ENCODE results near the gene GGACT.

Gene GGACT

DNA sequence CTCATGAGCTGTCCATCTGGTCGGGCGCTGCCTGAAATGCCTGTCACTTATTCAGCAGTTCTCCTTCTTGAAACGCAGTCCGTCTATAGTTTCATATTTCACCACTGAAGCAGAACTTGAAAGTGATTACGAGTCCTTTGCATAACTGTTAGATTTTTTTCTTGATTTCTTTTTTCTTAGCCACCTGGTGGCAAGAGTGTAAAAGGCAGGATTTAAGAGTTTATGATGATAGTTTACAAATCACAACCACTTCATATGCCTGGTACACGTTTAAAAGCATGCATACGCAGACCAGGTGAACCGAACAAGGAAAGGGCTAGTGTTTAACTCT is 45.8 kb downstream of the GGACT start:
- H3K9ac ChIP-seq (ENCODE audit: low read depth in 1 of 2, low read length in 2 of 2) = no peak overlapping the region
- H3K4me3 ChIP-seq (ENCODE audit: low read length in 2 of 2) = no peak overlapping the region
- H3K4me1 ChIP-seq (ENCODE audit: control insufficient read depth in 2 of 2, insufficient read depth in 2 of 2, low read length in 2 of 2) = no peaks in the 10 kb centered on the region
- H3K9me3 ChIP-seq (ENCODE audit: control insufficient read depth in 2 of 2, low read length in 2 of 2) = no peaks in the 10 kb centered on the region
- no peak overlapping the region for H3K27ac ChIP-seq (ENCODE audit: low read depth in 2 of 2, low read length in 2 of 2)
- no peaks in the 10 kb centered on the region for H3K36me3 ChIP-seq (ENCODE audit: control insufficient read depth in 2 of 2, insufficient read depth in 2 of 2, low read length in 2 of 2)
- H3K27me3 ChIP-seq (ENCODE audit: control insufficient read depth in 2 of 2, insufficient read depth in 2 of 2, low read length in 2 of 2) = no peaks in the 10 kb centered on the region

DNA sequence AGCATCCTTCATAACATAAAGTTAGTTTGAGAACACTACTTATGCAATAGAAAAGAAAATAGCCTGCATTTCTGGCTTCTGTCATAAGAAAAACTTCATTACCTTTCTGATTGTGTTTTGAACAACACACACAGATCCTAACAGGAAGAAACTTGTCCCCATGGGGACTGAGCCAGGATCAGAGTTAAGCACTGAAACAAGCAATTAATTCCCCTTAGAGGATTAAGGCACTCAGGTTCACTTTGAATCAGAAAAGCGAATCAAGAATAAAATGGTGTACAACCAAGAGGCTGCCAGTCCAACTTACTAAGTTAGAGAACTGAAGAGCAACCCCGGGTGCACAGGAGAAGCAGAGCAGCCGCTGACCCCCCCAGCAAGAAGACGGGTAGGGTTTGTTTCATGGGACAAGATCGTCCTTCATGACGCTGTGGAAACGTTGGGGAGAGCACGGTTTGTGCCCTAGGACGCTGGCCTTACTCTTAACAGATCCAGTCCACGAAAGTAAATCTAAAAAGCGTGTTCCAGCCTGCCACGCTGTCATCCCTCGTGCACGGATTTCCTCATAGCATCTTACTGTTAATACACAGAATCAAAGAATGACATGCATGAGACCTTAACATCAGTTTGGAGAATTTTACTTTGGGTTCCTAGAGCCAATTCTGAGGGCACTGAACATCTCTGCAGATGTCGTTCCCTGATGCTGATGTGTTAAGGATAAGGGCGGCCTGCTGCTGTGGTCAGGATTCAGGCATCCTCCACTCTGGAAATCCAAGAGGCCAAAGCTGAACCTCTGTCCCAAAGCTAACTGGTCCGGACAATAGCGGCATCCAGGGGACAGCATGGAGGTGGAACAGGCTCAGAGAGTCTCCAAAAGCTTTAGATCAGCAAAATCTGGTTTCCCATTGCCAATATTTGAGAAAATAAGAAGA is 46.4 kb downstream of the GGACT start:
- no peaks in the 10 kb centered on the region for H3K36me3 ChIP-seq (ENCODE audit: control insufficient read depth in 2 of 2, insufficient read depth in 2 of 2, low read length in 2 of 2)
- H3K9ac ChIP-seq (ENCODE audit: low read depth in 1 of 2, low read length in 2 of 2) = no peak overlapping the region
- H3K9me3 ChIP-seq (ENCODE audit: control insufficient read depth in 2 of 2, low read length in 2 of 2) = no peaks in the 10 kb centered on the region
- H3K4me3 ChIP-seq (ENCODE audit: low read length in 2 of 2) = no peak overlapping the region
- H3K27me3 ChIP-seq (ENCODE audit: control insufficient read depth in 2 of 2, insufficient read depth in 2 of 2, low read length in 2 of 2) = no peaks in the 10 kb centered on the region
- H3K4me1 ChIP-seq (ENCODE audit: control insufficient read depth in 2 of 2, insufficient read depth in 2 of 2, low read length in 2 of 2) = no peaks in the 10 kb centered on the region
- no peak overlapping the region for H3K27ac ChIP-seq (ENCODE audit: low read depth in 2 of 2, low read length in 2 of 2)

DNA sequence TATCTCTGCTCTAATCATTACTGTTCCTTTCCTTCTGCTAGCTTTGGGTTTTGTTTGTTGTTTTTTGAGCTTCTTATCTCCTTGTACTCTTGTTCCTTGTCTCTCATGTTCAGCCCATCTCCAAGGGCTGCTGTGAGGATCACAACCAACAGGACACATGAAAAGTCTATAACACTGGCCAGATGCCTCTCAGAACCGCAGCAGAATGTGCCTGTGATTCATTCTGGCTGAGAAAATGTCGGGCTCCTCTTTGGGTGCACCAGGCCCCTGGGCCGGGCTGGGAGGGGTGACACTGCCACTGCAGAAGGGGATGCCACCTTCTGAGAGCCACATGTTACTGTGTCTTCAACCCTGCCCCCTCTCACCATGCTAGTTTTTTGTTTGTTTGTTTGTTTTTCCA is 48.0 kb downstream of the GGACT start:
- Histone ChIP-seq H3K9ac (ENCODE audit: low read depth in 1 of 2, low read length in 2 of 2) (no peak overlapping the region), H3K27me3 (ENCODE audit: control insufficient read depth in 2 of 2, insufficient read depth in 2 of 2, low read length in 2 of 2) (no peaks in the 10 kb centered on the region), H3K9me3 (ENCODE audit: control insufficient read depth in 2 of 2, low read length in 2 of 2) (no peaks in the 10 kb centered on the region), H3K4me3 (ENCODE audit: low read length in 2 of 2) (no peak overlapping the region), H3K27ac (ENCODE audit: low read depth in 2 of 2, low read length in 2 of 2) (no peak overlapping the region), H3K36me3 (ENCODE audit: control insufficient read depth in 2 of 2, insufficient read depth in 2 of 2, low read length in 2 of 2) (no peaks in the 10 kb centered on the region), H3K4me1 (ENCODE audit: control insufficient read depth in 2 of 2, insufficient read depth in 2 of 2, low read length in 2 of 2) (no peaks in the 10 kb centered on the region)

DNA sequence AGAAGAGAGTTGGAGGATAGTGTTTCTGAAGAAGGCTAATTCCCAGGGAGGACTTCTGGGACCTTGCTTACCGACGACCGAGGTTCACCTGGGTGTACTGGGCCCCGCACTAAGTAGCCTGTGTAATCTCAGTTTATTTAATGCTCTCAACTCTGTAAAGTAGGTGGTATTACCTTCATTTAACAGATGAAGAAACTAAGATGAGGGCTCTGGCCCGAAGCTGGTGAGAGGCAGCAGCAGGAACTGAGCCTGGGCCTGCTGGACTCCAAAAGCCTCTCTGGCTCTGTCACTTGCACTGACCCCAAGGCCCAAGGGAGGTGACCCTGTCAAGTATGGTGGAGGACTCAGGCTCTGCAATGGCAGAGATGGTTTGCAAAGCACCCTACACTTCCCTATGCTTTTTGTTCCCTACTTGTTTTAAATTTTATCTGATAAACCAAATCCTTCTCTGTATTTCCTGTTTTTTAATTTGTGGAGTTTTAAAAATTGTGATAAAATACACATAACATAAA is 50.6 kb downstream of the GGACT start:
- Histone ChIP-seq H3K36me3 (ENCODE audit: control insufficient read depth in 2 of 2, insufficient read depth in 2 of 2, low read length in 2 of 2) (no peaks in the 10 kb centered on the region), H3K4me3 (ENCODE audit: low read length in 2 of 2) (no peak overlapping the region), H3K9me3 (ENCODE audit: control insufficient read depth in 2 of 2, low read length in 2 of 2) (no peaks in the 10 kb centered on the region), H3K27ac (ENCODE audit: low read depth in 2 of 2, low read length in 2 of 2) (no peak overlapping the region), H3K27me3 (ENCODE audit: control insufficient read depth in 2 of 2, insufficient read depth in 2 of 2, low read length in 2 of 2) (no peaks in the 10 kb centered on the region), H3K4me1 (ENCODE audit: control insufficient read depth in 2 of 2, insufficient read depth in 2 of 2, low read length in 2 of 2) (no peaks in the 10 kb centered on the region), H3K9ac (ENCODE audit: low read depth in 1 of 2, low read length in 2 of 2) (no peak overlapping the region)

DNA sequence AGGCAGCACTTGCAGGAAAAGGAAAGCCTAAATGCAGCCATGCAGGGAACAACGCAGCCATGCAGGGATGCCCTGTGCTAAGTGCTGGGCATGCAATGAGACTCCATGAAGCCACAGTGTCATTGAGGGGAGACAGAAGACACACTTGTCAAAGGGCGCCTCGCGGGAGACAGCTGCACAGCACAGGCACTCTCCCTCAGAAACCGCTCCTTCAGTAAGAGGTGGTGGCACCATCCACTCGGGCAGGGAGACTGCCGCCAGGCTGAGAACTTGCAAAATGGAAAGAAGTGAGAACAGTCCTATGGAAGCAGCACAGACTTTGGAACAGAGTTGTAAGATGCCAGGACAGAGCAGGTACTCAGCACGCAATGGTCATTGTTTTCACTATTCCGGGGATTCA is 51.1 kb downstream of the GGACT start:
- Histone ChIP-seq H3K27me3 (ENCODE audit: control insufficient read depth in 2 of 2, insufficient read depth in 2 of 2, low read length in 2 of 2) (no peaks in the 10 kb centered on the region), H3K9me3 (ENCODE audit: control insufficient read depth in 2 of 2, low read length in 2 of 2) (no peaks in the 10 kb centered on the region), H3K27ac (ENCODE audit: low read depth in 2 of 2, low read length in 2 of 2) (no peak overlapping the region), H3K4me1 (ENCODE audit: control insufficient read depth in 2 of 2, insufficient read depth in 2 of 2, low read length in 2 of 2) (no peaks in the 10 kb centered on the region), H3K36me3 (ENCODE audit: control insufficient read depth in 2 of 2, insufficient read depth in 2 of 2, low read length in 2 of 2) (no peaks in the 10 kb centered on the region), H3K4me3 (ENCODE audit: low read length in 2 of 2) (no peak overlapping the region), H3K9ac (ENCODE audit: low read depth in 1 of 2, low read length in 2 of 2) (no peak overlapping the region)

DNA sequence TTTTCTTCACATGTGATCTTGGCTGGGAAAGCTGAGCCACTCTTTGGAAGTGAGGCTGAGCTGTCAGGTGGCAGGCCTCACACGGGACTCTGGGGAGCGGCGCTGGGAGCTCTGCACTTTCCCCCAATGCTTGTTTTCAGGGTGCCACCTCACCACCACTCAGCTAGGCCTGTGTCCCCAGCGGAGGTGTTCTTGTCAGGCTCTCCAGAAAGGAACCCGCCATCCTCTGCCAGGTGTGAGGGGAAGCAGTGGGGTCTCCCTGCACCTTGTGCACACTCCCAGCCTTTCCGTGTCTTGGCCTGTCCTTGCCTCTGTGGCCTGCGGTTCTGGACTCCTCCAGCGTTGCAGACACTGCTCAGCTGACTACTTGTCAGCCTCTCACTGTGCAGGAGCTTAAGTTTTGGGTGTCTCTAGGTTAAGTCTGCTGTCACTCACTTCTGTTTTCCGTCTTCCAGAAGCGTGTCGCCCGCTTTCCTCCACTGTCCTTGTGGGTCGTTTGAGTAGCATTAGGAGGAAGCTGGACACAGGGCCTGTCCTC is 51.9 kb downstream of the GGACT start:
- Histone ChIP-seq H3K4me1 (ENCODE audit: control insufficient read depth in 2 of 2, insufficient read depth in 2 of 2, low read length in 2 of 2) (no peaks in the 10 kb centered on the region), H3K27ac (ENCODE audit: low read depth in 2 of 2, low read length in 2 of 2) (no peak overlapping the region), H3K4me3 (ENCODE audit: low read length in 2 of 2) (no peak overlapping the region), H3K36me3 (ENCODE audit: control insufficient read depth in 2 of 2, insufficient read depth in 2 of 2, low read length in 2 of 2) (no peaks in the 10 kb centered on the region), H3K9me3 (ENCODE audit: control insufficient read depth in 2 of 2, low read length in 2 of 2) (no peaks in the 10 kb centered on the region), H3K9ac (ENCODE audit: low read depth in 1 of 2, low read length in 2 of 2) (no peak overlapping the region), H3K27me3 (ENCODE audit: control insufficient read depth in 2 of 2, insufficient read depth in 2 of 2, low read length in 2 of 2) (no peaks in the 10 kb centered on the region)

DNA sequence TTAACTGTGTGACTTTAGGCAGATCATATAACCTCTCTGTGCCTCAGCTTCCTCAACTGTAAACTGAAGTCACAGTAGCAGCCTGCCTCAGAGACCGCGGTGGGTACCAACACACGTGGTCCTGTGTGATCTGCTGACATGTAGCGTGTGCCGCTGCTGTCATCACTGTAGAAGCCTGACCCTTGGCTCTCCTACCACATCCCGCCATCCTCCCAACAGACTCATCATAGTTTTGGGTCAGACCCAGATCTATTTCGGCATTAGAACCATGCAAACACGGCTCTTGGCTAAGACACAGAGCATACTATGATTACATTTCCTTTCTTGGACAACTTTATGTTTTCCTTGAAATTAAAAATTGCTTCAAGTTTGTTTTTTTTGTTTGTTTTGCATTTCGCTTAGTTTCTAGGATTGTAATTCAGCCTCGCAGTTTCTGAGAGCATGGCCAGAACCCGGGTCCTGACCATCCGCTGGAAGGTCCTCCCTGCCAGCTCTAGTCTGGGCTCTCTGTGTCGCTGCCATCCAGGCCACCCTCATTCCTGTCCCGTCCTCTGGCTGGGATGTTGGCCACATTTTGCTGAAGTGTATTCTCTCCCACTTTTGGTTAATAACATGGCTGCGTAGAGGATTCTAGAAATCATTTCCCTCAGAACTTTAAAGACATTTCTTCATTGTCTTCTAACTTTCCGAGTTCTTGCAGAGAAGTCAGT is 53.0 kb downstream of the GGACT start:
- Histone ChIP-seq H3K27me3 (ENCODE audit: control insufficient read depth in 2 of 2, insufficient read depth in 2 of 2, low read length in 2 of 2) (no peaks in the 10 kb centered on the region), H3K9me3 (ENCODE audit: control insufficient read depth in 2 of 2, low read length in 2 of 2) (no peaks in the 10 kb centered on the region), H3K9ac (ENCODE audit: low read depth in 1 of 2, low read length in 2 of 2) (no peak overlapping the region), H3K36me3 (ENCODE audit: control insufficient read depth in 2 of 2, insufficient read depth in 2 of 2, low read length in 2 of 2) (peaks cover 0 to 6% of the 10 kb centered on the region in 2 donors), H3K4me3 (ENCODE audit: low read length in 2 of 2) (no peak overlapping the region), H3K27ac (ENCODE audit: low read depth in 2 of 2, low read length in 2 of 2) (no peak overlapping the region), H3K4me1 (ENCODE audit: control insufficient read depth in 2 of 2, insufficient read depth in 2 of 2, low read length in 2 of 2) (no peaks in the 10 kb centered on the region)

DNA sequence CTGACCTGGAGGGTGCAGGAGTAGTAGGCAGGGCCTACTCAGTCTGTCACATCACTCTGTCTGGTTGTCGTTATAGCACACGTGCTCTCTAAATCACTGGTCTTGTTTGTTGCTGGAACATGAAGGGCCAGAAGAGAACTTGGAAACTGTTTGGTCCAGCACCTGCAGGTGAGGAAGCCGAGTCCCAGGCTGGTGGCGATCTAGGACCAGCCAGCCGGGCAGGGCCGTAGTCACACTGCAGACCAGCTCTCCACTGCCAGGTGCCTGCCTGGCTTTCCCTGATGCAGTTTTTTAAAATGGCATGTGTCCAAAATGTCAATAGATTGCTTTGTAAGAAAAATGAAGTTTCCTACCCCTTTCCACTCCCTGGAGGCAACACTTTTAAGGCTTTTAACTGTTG is 53.7 kb downstream of the GGACT start:
- Histone ChIP-seq H3K4me1 (ENCODE audit: control insufficient read depth in 2 of 2, insufficient read depth in 2 of 2, low read length in 2 of 2) (no peaks in the 10 kb centered on the region), H3K9me3 (ENCODE audit: control insufficient read depth in 2 of 2, low read length in 2 of 2) (no peaks in the 10 kb centered on the region), H3K27ac (ENCODE audit: low read depth in 2 of 2, low read length in 2 of 2) (no peak overlapping the region), H3K4me3 (ENCODE audit: low read length in 2 of 2) (no peak overlapping the region), H3K9ac (ENCODE audit: low read depth in 1 of 2, low read length in 2 of 2) (no peak overlapping the region), H3K36me3 (ENCODE audit: control insufficient read depth in 2 of 2, insufficient read depth in 2 of 2, low read length in 2 of 2) (peaks cover 0 to 12% of the 10 kb centered on the region in 2 donors), H3K27me3 (ENCODE audit: control insufficient read depth in 2 of 2, insufficient read depth in 2 of 2, low read length in 2 of 2) (no peaks in the 10 kb centered on the region)

DNA sequence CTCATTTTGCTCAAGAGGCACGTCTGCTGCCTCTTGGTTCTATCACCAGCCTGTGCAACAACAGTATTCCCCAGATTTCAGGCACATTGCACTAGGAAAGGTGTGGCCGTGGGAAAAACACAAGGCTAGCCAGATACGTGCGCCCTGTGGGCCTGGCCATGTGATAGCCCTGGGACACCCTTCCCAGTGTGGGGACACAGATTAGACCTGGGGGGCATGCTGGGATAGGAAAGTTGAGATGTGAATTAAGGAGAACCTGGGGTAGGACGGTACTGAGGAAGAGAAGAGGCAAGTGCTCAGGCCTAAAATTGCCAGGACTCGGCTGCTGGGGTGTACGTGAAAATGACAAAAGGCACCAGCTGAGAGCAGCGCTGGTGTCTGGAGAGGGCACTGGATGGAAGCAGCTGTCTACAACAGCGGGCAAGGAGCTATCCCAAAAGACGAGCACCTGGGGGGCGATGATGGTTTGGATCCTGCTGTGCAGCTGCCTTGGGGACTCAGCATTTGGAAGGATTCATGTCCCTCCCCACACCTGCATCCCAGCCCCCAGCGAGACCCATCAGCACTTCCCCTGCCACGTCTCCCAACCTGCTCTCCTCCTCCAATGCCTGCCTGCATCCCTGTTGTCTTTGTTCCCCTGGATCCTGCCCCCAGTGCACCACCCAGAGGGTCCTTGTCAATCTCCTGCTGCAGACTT is 54.3 kb downstream of the GGACT start:
- Histone ChIP-seq H3K27ac (ENCODE audit: low read depth in 2 of 2, low read length in 2 of 2) (no peak overlapping the region), H3K36me3 (ENCODE audit: control insufficient read depth in 2 of 2, insufficient read depth in 2 of 2, low read length in 2 of 2) (peaks cover 0 to 14% of the 10 kb centered on the region in 2 donors), H3K9me3 (ENCODE audit: control insufficient read depth in 2 of 2, low read length in 2 of 2) (no peaks in the 10 kb centered on the region), H3K4me3 (ENCODE audit: low read length in 2 of 2) (no peak overlapping the region), H3K4me1 (ENCODE audit: control insufficient read depth in 2 of 2, insufficient read depth in 2 of 2, low read length in 2 of 2) (no peaks in the 10 kb centered on the region), H3K27me3 (ENCODE audit: control insufficient read depth in 2 of 2, insufficient read depth in 2 of 2, low read length in 2 of 2) (no peaks in the 10 kb centered on the region), H3K9ac (ENCODE audit: low read depth in 1 of 2, low read length in 2 of 2) (no peak overlapping the region)
